ENCODE data around the gene PAXIP1.

GRCh38 chr7:154916381-154916780 lies 86.5 kb downstream of the PAXIP1 start:
- TF ChIP-seq CTCF (IDR thresholded peaks at IDR 0.05; ENCODE audit: low read length) (no peak), EZH2phosphoT487 (IDR thresholded peaks at IDR 0.05; ENCODE audit: low read length) (no peak), EZH2 (optimal IDR thresholded peaks at IDR 0.05; ENCODE audit: low read depth, low read length) (no peak)

Data from MM.1S (cell line).